Measurements from ENCODE around the gene TM9SF2. TPM values are rescaled to one million over a fixed set of nuclear protein-coding genes. Genes with fewer than 3 reads are reported as not detected.

Gene TM9SF2
- total and polyA plus RNA-seq, 9 of the 15 experiments (the other 6 are each of a cell fraction or from before 2014, with no cell fraction given) = 23.3 to 83.2 (median 55.1) TPM

DNA sequence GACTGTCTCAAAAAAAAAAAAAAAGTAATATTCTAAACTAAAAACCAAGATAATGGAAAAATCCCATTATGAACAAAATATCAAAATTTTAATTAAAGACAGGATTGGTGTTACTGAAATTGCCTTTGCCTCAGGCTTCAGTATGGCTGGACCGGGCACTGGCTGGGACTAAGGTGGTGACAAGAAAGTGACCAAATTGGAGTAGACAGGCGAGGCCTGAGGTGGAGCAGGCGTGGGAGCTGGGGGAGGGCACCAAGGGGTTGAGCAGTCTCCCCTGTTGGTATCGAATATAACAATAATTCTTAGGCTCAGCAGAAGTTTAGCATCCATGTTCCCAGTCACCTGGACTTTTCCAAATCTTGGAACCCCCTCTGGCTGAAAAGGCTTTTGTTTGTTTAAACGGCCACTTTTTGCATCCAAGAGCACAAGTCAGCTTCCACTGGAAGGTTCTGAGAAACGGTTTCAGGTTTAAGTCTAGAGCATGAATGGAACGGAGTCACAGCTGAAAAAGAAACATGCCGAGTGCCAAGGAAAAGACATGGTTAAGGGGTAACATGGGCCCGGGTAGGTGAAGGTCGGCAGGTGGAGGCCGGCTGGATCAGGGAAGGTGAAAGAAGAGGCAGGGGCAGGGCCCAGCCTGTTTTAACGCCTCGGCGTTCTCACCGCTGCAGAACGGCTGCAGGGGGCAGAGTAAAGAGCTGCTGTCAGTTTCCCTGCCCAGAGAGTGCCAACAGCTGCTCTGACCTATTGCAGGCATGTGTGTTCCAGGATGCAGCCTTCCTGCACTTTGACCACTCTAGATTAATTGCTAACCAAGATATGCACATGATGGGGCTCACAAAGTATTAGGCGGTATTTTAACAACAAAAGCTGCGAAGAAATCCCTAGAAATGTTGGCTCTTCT lies 104.4 kb downstream of the TM9SF2 start:
- FAIRE-seq (peak; percentile 11), DNase-seq (ENCODE audit: extremely low read depth in 1 of 4, low spot score in 3 of 4) (peak; percentile 16 to 32 (median 20)), ATAC-seq (peak; percentile 65)
- 42% methylated on average over 11 of the region's 18 CpGs for WGBS (ENCODE audit: insufficient coverage, low coverage, missing lambda C conversion rate)
- Histone ChIP-seq H3K4me2 (ENCODE audit: insufficient read depth, low read length) (peak overlapping the region; percentile 78), H3K9ac (ENCODE audit: insufficient read depth in 1 of 2, low read depth in 2 of 2, low read length in 2 of 2) (peak overlapping the region; percentile 50 to 62; a peak in 3 of 4 replicates), H3K4me1 (replicated peaks in 1 of 2; ENCODE audit: control insufficient read depth in 2 of 2, insufficient read depth in 2 of 2, low read length in 2 of 2) (peaks cover 2 to 10% of the 10 kb centered on the region in 2 experiments; a peak in 2 of 5 replicates), H3K9me3 (replicated peaks; ENCODE audit: control insufficient read depth, insufficient read depth, low read depth, low read length) (no peaks in the 10 kb centered on the region), H2AFZ (ENCODE audit: low read depth, low read length) (peak overlapping the region; percentile 84), H4K20me1 (replicated peaks; ENCODE audit: control insufficient read depth, insufficient read depth, low read length) (no peaks in the 10 kb centered on the region), H3K4me3 (peak overlapping the region; percentile 73), H3K79me2 (ENCODE audit: control insufficient read depth, insufficient read depth, low read length) (no peaks in the 10 kb centered on the region), H3K27ac (ENCODE audit: extremely low read depth, low read depth, low read length) (peak overlapping the region; percentile 57; the same call in 2 of the 3 replicates), H3K9me1 (ENCODE audit: control insufficient read depth, insufficient read depth, low read length) (no peaks in the 10 kb centered on the region), H3K36me3 (ENCODE audit: control insufficient read depth, insufficient read depth, low read length) (no peaks in the 10 kb centered on the region), H3K27me3 (ENCODE audit: control insufficient read depth in 2 of 2, insufficient read depth in 2 of 2, low read length in 2 of 2) (no peaks in the 10 kb centered on the region)
- no TSS peak for BruUV-seq (replicated peaks)
- ChIA-PET CTCF (ENCODE audit: low intra/inter-chr PET ratio) (no interaction called here), POLR2A (interaction anchor here (0.6 to 1.6 kb wide), 4 partner anchors 10 to 1537 kb away, joined by 3 read pairs; no protein-coding TSS in a partner anchor)
- in situ Hi-C loops (cut with MboI) (loop anchor here (10.0 kb wide), 1 partner anchor 151 kb away; no protein-coding TSS in a partner anchor), intact Hi-C loops (cut with micrococcal nuclease) (no loop called here)
- peak; percentile 5 for TF ChIP-seq L3MBTL2 (IDR thresholded peaks at IDR 0.05)
- TF ChIP-seq, protein P1, sequence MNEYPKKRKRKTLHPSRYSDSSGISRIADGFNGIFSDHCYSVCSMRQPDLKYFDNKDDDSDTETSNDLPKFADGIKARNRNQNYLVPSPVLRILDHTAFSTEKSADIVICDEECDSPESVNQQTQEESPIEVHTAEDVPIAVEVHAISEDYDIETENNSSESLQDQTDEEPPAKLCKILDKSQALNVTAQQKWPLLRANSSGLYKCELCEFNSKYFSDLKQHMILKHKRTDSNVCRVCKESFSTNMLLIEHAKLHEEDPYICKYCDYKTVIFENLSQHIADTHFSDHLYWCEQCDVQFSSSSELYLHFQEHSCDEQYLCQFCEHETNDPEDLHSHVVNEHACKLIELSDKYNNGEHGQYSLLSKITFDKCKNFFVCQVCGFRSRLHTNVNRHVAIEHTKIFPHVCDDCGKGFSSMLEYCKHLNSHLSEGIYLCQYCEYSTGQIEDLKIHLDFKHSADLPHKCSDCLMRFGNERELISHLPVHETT (CRISPR knock-in tag; conservative IDR thresholded peaks at IDR 0.05 in 1 of 2, IDR thresholded peaks at IDR 0.05 in 1 of 2) = no peak
- peak in 1 of 2 experiments; percentile 4; a peak in 1 of 4 replicates for TF ChIP-seq TEAD1 (CRISPR knock-in tag; IDR thresholded peaks at IDR 0.05)
- TF ChIP-seq MAZ (CRISPR knock-in tag; conservative IDR thresholded peaks at IDR 0.05 in 1 of 2, IDR thresholded peaks at IDR 0.05 in 1 of 2) = 0 out of 4 replicates have a peak, but pooled peaks of 1 of the 2 experiments have one; percentile 9
- TF ChIP-seq OTX1 (CRISPR knock-in tag; IDR thresholded peaks at IDR 0.05) = no peak
- TF ChIP-seq KDM5B (IDR thresholded peaks at IDR 0.05; ENCODE audit: insufficient replicate concordance, low read depth, low read length) = no peak
- TF ChIP-seq CTCFL (IDR thresholded peaks at IDR 0.05; ENCODE audit: borderline replicate concordance, insufficient read depth, low read depth, low read length, poor library complexity, severe bottlenecking) = peak; percentile 23
- TF ChIP-seq, protein P2, sequence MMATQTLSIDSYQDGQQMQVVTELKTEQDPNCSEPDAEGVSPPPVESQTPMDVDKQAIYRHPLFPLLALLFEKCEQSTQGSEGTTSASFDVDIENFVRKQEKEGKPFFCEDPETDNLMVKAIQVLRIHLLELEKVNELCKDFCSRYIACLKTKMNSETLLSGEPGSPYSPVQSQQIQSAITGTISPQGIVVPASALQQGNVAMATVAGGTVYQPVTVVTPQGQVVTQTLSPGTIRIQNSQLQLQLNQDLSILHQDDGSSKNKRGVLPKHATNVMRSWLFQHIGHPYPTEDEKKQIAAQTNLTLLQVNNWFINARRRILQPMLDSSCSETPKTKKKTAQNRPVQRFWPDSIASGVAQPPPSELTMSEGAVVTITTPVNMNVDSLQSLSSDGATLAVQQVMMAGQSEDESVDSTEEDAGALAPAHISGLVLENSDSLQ (IDR thresholded peaks at IDR 0.05) = 0 out of 2 replicates have a peak, but pooled peaks have one; percentile 7
